Gastrocnemius medialis (tissue), 4 donors: ENCODE measurements around the gene UGT1A5.

Experiments used
- POLR2A ChIP-seq, 2 donors: fragments of 450-650 bp; IDR thresholded peaks; one replicate each; pipeline ENCODE4 v1.6.1; 2017; ENCODE audit warnings: antibody characterized with exemption in 2 of 2, mild to moderate bottlenecking in 2 of 2, moderate library complexity in 2 of 2
- TF ChIP-seq, protein P1 (sequence below), 5 experiments: fragments of 450-650 bp in 3 of 5; fragments of 200-600 bp in 2 of 5; sonication (generic) in 2 of 5; IDR thresholded peaks in 4 of 5; conservative IDR thresholded peaks in 1 of 5; 1 replicate in 4 of 5; 2 replicates in 1 of 5; pipeline ENCODE4 v1.5.1; 2016 to 2019; ENCODE audit warnings: antibody characterized with exemption in 5 of 5, mild to moderate bottlenecking in 3 of 5, moderate library complexity in 3 of 5

DNA sequence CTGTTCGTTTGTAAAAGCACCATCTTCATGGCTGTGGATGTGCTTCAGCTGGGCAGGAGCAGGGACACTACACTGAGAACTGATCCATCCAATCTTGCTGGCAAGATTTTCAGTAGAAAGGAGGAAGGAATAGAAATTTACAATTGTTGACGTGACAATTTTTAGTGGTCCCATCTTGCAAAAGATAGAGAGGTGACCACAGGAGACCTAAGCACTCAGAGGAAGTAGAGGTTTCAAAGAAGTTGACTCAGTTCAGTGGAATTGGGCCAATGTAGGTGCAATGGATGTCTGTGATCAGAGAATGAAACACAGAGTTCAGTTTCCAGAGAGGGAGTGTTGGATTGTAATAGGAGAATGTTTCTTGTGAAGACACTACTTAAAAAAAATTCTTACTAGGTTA, 1.4 kb downstream of the UGT1A5 start:
- TF ChIP-seq, protein P1, sequence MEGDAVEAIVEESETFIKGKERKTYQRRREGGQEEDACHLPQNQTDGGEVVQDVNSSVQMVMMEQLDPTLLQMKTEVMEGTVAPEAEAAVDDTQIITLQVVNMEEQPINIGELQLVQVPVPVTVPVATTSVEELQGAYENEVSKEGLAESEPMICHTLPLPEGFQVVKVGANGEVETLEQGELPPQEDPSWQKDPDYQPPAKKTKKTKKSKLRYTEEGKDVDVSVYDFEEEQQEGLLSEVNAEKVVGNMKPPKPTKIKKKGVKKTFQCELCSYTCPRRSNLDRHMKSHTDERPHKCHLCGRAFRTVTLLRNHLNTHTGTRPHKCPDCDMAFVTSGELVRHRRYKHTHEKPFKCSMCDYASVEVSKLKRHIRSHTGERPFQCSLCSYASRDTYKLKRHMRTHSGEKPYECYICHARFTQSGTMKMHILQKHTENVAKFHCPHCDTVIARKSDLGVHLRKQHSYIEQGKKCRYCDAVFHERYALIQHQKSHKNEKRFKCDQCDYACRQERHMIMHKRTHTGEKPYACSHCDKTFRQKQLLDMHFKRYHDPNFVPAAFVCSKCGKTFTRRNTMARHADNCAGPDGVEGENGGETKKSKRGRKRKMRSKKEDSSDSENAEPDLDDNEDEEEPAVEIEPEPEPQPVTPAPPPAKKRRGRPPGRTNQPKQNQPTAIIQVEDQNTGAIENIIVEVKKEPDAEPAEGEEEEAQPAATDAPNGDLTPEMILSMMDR (IDR thresholded peaks at IDR 0.05 in 4 of 5, conservative IDR thresholded peaks at IDR 0.05 in 1 of 5) = no peak
- no peak for TF ChIP-seq POLR2A (IDR thresholded peaks at IDR 0.05)
